Type B pancreatic cell (in vitro differentiated cells): ENCODE results near the gene USP2. TPM values are rescaled to one million over a fixed set of nuclear protein-coding genes. Genes with fewer than 3 reads are reported as not detected.

ENCODE experiments used
- DNase-seq: peaks from one replicate; pipeline ENCODE4 v3.0.0; 2021; ENCODE audit warnings: mixed read lengths; ENCODE audit not compliant: unreplicated experiment; ENCODE audit errors: extremely low spot score
- H3K27ac Mint-ChIP-seq: 2 replicates; pipeline ENCODE4 v1.8.0; 2021; ENCODE audit warnings: mild to moderate bottlenecking, mixed read lengths
- H3K27me3 Mint-ChIP-seq: 2 replicates; pipeline ENCODE4 v1.8.0; 2021; ENCODE audit warnings: mixed read lengths
- H3K36me3 Mint-ChIP-seq: 2 replicates; pipeline ENCODE4 v1.8.0; 2021; ENCODE audit warnings: mixed read lengths
- H3K4me1 Mint-ChIP-seq: one replicate; pipeline ENCODE4 v1.8.0; 2021; ENCODE audit warnings: mixed read lengths; ENCODE audit not compliant: unreplicated experiment
- H3K4me3 Mint-ChIP-seq: 2 replicates; pipeline ENCODE4 v1.8.0; 2021; ENCODE audit warnings: mild to moderate bottlenecking, mixed read lengths
- H3K9me3 Mint-ChIP-seq: 2 replicates; pipeline ENCODE4 v1.8.0; 2021; ENCODE audit warnings: mixed read lengths
- CTCF ChIP-seq: fragments of 200-600 bp; sonication (generic); conservative IDR thresholded peaks from 2 replicates; pipeline ENCODE4 v1.5.0; 2021; ENCODE audit warnings: antibody characterized with exemption, mild to moderate bottlenecking
- total RNA-seq: library from RNA; stranded (reverse); gene quantifications from 2 replicates; pipeline ENCODE4 v1.2.1, GENCODE V29; 2021; ENCODE audit warnings: low replicate concordance

USP2 gene
- total RNA-seq, 1 donor from 2014 or later: 8.2 TPM

- H3K4me1 Mint-ChIP-seq: peaks cover 27% of the 10 kb centered on the region
- DNase-seq: peak; percentile 72
- H3K9me3 Mint-ChIP-seq: no peaks in the 10 kb centered on the region
- TF ChIP-seq CTCF: no peak
- H3K36me3 Mint-ChIP-seq: no peaks in the 10 kb centered on the region
- peak overlapping the region; percentile 62 for H3K27ac Mint-ChIP-seq
- peak overlapping the region; percentile 83 for H3K4me3 Mint-ChIP-seq
- H3K27me3 Mint-ChIP-seq: peaks cover 40% of the 10 kb centered on the region
Measured at GRCh38 chr11:119320240-119320775, 61.2 kb downstream of the USP2 start.

- peak overlapping the region; percentile 83 for H3K4me3 Mint-ChIP-seq
- H3K9me3 Mint-ChIP-seq: no peaks in the 10 kb centered on the region
- no peaks in the 10 kb centered on the region for H3K36me3 Mint-ChIP-seq
- no peak for DNase-seq
- peaks cover 46% of the 10 kb centered on the region for H3K27me3 Mint-ChIP-seq
- no peak for TF ChIP-seq CTCF
- H3K27ac Mint-ChIP-seq: peak overlapping the region; percentile 62
- H3K4me1 Mint-ChIP-seq: peaks cover 27% of the 10 kb centered on the region
Measured at GRCh38 chr11:119319700-119320239, 61.7 kb downstream of the USP2 start.

DNA sequence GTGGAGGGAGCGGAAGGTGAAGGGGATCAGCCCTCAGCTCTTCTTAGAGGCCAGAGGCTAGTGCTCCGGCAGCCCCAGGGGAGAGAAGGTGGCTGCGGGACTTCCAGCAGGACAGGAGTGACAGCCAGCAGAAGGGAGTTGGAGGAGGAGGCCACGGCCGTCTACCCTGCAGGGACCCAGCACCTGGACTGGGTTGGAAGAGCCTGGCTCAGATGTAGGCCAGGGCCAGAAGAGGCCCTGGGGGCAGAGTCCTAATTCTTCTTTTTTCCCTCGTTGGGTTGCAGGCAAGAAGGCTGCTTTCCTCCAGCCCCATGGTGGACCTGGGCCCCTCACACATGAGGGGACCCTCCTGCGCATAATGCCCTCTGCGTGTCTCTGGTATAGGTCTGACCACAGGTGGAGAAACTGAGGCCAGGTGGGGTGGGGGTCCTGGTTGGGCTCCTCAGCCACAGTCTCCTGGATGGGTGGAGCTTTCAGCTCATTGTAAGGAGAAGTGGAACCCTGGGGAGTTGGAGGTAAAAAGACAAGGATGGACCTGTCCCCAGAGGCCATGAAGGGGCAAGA is 62.3 kb downstream of the USP2 start:
- Mint-ChIP-seq H3K9me3 (no peaks in the 10 kb centered on the region), H3K27me3 (peaks cover 51% of the 10 kb centered on the region), H3K4me1 (peaks cover 27% of the 10 kb centered on the region), H3K36me3 (no peaks in the 10 kb centered on the region), H3K27ac (no peak overlapping the region), H3K4me3 (peak overlapping the region; percentile 73)
- TF ChIP-seq CTCF: no peak
- no peak for DNase-seq

DNA sequence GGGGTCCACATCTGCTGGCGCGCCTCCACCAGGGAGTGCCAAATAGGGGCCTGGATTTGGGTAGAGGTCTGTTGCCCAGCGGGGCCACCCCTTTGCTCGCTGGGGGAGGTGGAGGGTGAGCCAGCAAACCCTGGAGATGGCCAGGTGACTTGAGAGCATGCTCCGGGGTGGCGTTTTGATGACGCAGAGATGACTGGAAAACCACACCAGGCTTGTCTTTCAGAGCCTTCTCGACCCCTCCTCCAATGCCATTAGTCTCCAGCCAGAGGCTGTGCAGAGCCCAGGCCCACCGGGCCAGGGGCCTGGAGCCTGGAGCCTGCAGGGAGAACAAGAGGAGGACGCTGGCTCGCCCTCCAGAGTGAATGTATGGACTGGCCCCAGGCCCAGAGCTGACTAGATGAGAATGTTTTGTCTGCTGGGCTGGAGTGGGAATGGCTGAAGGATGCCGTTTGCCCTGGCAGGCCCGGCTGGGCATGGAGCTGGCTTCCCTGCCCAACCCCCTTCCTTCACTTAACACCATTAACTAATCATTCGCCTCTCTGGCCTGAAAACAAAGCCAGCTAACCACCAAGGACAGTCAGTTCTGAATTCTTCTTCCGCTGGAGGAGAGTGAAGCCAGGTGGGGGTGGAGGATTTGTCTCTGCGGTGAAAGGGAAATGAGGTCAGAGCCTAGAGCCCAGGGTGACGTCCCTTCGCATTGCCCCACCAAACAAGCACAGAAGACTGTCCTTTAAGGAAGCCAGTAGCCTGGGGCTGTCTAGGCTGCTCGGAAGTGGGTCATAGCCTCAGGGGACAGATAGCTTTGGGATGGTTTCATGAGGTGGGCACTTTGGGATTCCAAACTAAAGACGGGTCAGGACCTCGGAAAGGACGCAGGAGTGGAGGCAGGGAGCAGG is 63.0 kb downstream of the USP2 start:
- Mint-ChIP-seq H3K4me3 (peak overlapping the region; percentile 73), H3K36me3 (no peaks in the 10 kb centered on the region), H3K9me3 (no peaks in the 10 kb centered on the region), H3K4me1 (peaks cover 20% of the 10 kb centered on the region), H3K27me3 (peaks cover 51% of the 10 kb centered on the region), H3K27ac (no peak overlapping the region)
- DNase-seq: no peak
- no peak for TF ChIP-seq CTCF

DNA sequence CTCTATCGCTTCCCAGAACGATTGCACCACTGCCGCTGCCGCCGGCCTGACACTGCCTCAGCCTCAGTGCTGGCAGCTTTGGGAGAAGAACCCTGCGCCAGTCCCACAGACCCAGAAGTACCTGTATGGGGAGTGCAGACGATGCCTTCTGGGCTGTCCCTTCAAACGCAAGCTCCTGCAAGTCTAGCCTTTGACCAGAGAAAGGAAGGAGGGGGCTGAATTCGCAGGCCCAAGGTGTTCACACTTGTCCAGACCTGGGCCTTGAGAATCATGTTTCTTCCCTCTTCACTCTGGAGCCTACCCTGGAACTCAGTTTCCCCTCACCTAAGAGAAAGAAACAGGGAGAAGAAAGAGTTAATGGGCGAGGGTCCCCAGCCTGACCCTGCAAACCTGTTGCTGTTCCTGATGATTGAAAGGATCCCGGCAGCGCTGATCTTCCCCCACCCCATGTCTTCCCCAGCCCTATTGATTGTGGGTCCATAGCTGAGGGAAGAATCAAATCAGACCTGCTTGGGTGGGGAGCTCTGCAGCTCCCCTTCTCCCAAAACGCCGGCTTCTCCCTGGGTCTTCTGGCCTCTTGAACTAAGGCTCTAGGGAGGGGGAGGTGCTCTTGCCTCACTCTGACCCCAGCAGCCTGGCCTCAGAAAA is 63.8 kb downstream of the USP2 start:
- no peak overlapping the region for H3K27ac Mint-ChIP-seq
- peak overlapping the region; percentile 66 for H3K4me3 Mint-ChIP-seq
- H3K36me3 Mint-ChIP-seq: no peaks in the 10 kb centered on the region
- peaks cover 18% of the 10 kb centered on the region for H3K4me1 Mint-ChIP-seq
- H3K9me3 Mint-ChIP-seq: no peaks in the 10 kb centered on the region
- DNase-seq: no peak
- peaks cover 50% of the 10 kb centered on the region for H3K27me3 Mint-ChIP-seq
- no peak for TF ChIP-seq CTCF
